Transverse colon (tissue), 4 donors: ENCODE data around the gene SRPK3. TPM values are rescaled to one million over a fixed set of nuclear protein-coding genes. Genes with fewer than 3 reads are reported as not detected.

ENCODE experiments used
- DNase-seq: peaks from one replicate; pipeline ENCODE4 v3.0.0-alpha.2; 2019
- H3K27ac ChIP-seq, 4 donors: fragments of 200-600 bp; sonication (generic); 2 replicates each; pipeline ENCODE4 v1.5.1; 2016 to 2018; ENCODE audit warnings: inconsistent platforms in 4 of 4
- H3K27me3 ChIP-seq: fragments of 200-600 bp; sonication (generic); 2 replicates; pipeline ENCODE4 v1.5.1; 2017; ENCODE audit warnings: inconsistent platforms
- H3K36me3 ChIP-seq, 4 donors: fragments of 200-600 bp; sonication (generic); 2 replicates each; pipeline ENCODE4 v1.5.1; 2017 to 2019; ENCODE audit warnings: inconsistent platforms in 4 of 4
- H3K4me1 ChIP-seq, 4 donors: fragments of 200-600 bp; sonication (generic); 2 replicates each; pipeline ENCODE4 v1.5.1; 2017 to 2020; ENCODE audit warnings: inconsistent platforms in 4 of 4
- H3K4me3 ChIP-seq, 4 donors: fragments of 200-600 bp; sonication (generic); 1 replicate in 1 of 4; 2 replicates in 3 of 4; pipeline versions ENCODE4 v1.5.1 to v1.6.1; 2017 to 2019; ENCODE audit warnings: inconsistent platforms in 4 of 4
- H3K9me3 ChIP-seq, 2 donors: fragments of 200-600 bp; sonication (generic); 2 replicates each; pipeline ENCODE4 v1.5.1; 2017 to 2019; ENCODE audit warnings: inconsistent platforms in 2 of 2
- EP300 ChIP-seq: sonication (generic); formaldehyde crosslinking; IDR thresholded peaks from one replicate; pipeline ENCODE4 v1.6.1; 2017; ENCODE audit warnings: antibody characterized with exemption, low read depth
- POLR2A ChIP-seq: fragments of 450-650 bp; IDR thresholded peaks from one replicate; pipeline ENCODE4 v1.6.1; 2016; ENCODE audit warnings: antibody characterized with exemption, mild to moderate bottlenecking, moderate library complexity
- POLR2AphosphoS5 ChIP-seq, 3 donors: sonication (generic); formaldehyde crosslinking; IDR thresholded peaks; one replicate each; pipeline ENCODE4 v1.6.1; 2016; ENCODE audit warnings: antibody characterized with exemption in 3 of 3
- WGBS, 2 donors: methylation state at CpG; one replicate each; pipeline ENCODE4 v1.1.5; 2018; ENCODE audit warnings: low coverage in 1 of 2; 5-methylcytosine and 5-hydroxymethylcytosine counted together
- in situ Hi-C, 4 donors: fragments of 200-750 bp; cut with MboI; loops; one replicate each; pipeline versions ENCODE4 v1.15.0 to v1.15.1; 2017; ENCODE audit warnings: low sequenced_read_pairs in 3 of 4, low pct_ligation_motif_present in 1 of 4, low pct_unique_long_range_greater_than_20kb in 1 of 4
- intact Hi-C: fragments of 100-400 bp; cut with DNase I; formaldehyde crosslinking; loops from one replicate; pipeline ENCODE4 v1.15.1; 2023; ENCODE audit warnings: low total_unique reads
- total RNA-seq, 4 donors: library from RNA; depleted of rRNA; stranded (reverse); fragments of >200 nt; gene quantifications; one replicate each; pipeline ENCODE4 v1.1.0, GENCODE V29; 2016
- TF ChIP-seq, protein P1 (sequence below), 5 experiments: fragments of 200-600 bp in 3 of 5; fragments of 450-650 bp in 2 of 5; sonication (generic) in 3 of 5; IDR thresholded peaks; 1 replicate in 2 of 5; 2 replicates in 3 of 5; pipeline ENCODE4 v1.5.1; 2016 to 2017; ENCODE audit warnings: antibody characterized with exemption in 5 of 5, inconsistent platforms in 3 of 5, mild to moderate bottlenecking in 2 of 5, moderate library complexity in 1 of 5

The SRPK3 gene
- total RNA-seq, 4 donors from 2014 or later, result 0.64 to 3.8 (median 1.3) TPM

DNA sequence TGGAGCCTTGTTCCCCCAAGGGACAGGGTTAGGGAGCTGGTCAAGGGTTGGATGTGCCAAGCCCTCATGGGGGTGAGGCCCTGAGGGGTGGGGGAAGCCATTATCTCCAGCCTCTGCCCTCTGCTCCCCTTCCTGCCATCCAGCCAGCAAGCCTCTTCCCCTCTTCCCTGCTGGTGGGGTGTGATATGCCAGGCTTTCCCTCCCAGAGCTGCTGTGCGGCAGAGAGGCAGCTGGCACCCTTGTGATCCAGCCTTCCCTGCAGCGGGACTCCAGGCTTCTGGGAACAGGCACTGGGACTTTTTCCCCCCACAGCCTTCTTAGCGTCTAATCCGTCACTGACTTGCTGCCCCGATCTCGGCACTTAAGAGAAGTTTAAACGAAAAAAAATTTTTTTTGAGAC is 19.9 kb downstream of the SRPK3 start:
- DNase-seq, result no peak
- intact Hi-C loops (no loop called here), in situ Hi-C loops (loop anchor here in 1 of 4 donors (25.0 kb wide), 1 partner anchor 112 kb away; the partner anchor contains the start of gene AVPR2)
- H3K36me3 ChIP-seq, result no peaks in the 10 kb centered on the region
- WGBS, 2 donors, result 77% methylated on average over 7 of the region's 7 CpGs; no CpG with 5 or more reads in 1 of the 2 donors
- H3K27ac ChIP-seq, result no peak overlapping the region
- H3K9me3 ChIP-seq, result no peaks in the 10 kb centered on the region
- TF ChIP-seq, protein P1, sequence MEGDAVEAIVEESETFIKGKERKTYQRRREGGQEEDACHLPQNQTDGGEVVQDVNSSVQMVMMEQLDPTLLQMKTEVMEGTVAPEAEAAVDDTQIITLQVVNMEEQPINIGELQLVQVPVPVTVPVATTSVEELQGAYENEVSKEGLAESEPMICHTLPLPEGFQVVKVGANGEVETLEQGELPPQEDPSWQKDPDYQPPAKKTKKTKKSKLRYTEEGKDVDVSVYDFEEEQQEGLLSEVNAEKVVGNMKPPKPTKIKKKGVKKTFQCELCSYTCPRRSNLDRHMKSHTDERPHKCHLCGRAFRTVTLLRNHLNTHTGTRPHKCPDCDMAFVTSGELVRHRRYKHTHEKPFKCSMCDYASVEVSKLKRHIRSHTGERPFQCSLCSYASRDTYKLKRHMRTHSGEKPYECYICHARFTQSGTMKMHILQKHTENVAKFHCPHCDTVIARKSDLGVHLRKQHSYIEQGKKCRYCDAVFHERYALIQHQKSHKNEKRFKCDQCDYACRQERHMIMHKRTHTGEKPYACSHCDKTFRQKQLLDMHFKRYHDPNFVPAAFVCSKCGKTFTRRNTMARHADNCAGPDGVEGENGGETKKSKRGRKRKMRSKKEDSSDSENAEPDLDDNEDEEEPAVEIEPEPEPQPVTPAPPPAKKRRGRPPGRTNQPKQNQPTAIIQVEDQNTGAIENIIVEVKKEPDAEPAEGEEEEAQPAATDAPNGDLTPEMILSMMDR (IDR thresholded peaks at IDR 0.05), result no peak
- no peak for TF ChIP-seq POLR2AphosphoS5 (IDR thresholded peaks at IDR 0.05)
- TF ChIP-seq EP300, result no peak
- TF ChIP-seq POLR2A, result no peak
- H3K27me3 ChIP-seq, result no peaks in the 10 kb centered on the region
- no peak overlapping the region for H3K4me3 ChIP-seq
- H3K4me1 ChIP-seq, result peaks cover 0 to 8% (median 6%) of the 10 kb centered on the region in 4 donors

DNA sequence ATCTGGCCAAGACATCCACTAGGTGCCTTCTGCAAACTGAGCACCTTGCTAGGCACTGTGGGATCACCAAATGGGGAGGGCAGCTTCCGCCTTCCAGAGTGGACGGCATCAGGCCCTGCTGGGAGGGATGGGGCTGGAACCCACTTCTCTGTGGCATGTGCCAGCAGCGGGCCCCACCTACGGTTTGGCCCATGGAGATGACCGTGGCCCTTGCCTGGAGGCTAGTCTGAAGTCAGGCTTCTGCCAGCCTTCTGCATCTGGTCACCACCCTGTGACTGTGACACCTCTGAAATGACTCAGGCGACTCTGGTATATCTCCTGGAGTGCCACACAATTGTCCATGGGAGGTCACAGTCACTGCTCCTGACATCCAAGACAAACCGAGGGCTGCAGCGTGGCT is 20.8 kb downstream of the SRPK3 start:
- Histone ChIP-seq H3K9me3 (no peaks in the 10 kb centered on the region), H3K36me3 (no peaks in the 10 kb centered on the region), H3K27me3 (no peaks in the 10 kb centered on the region), H3K27ac (no peak overlapping the region), H3K4me1 (no peaks in the 10 kb centered on the region), H3K4me3 (no peak overlapping the region)
- in situ Hi-C loops, result loop anchor here in 1 of 4 donors (25.0 kb wide), 1 partner anchor 111 kb away; the partner anchor contains the start of gene AVPR2
- DNase-seq, result no peak
- TF ChIP-seq POLR2AphosphoS5 (IDR thresholded peaks at IDR 0.05), result no peak
- no peak for TF ChIP-seq EP300
- TF ChIP-seq, protein P1 (IDR thresholded peaks at IDR 0.05), result no peak
- no peak for TF ChIP-seq POLR2A
- intact Hi-C loops, result no loop called here
- 80% methylated on average over 4 of the region's 8 CpGs; no CpG with 5 or more reads in 1 of the 2 donors for WGBS, 2 donors

DNA sequence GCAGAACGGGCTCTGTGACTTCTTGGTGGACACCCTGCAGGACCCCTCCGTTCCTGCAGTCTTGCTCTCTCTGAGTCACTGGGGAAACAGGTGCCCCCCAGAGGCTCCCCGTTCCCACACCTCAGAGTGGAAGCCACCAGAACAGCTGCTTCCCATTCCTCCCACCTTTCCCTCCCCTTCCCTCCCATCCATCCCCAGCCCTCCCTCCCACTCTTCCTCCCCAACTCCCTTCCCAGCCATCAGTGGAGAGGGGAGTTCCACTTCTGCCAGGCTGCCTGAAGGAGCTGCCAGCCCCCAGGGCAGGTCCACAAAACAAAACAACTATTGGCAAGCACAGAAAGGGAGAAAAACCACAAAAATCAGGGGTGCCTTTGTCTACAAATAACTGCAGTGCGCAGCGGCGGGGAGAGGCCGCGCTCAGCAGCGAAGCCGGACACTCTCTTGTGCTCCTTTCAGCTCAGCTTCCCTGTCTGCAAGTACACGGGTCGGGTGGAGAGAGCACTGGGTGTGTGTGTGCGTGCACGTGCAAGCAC is 21.7 kb downstream of the SRPK3 start:
- no peaks in the 10 kb centered on the region for H3K9me3 ChIP-seq
- 70% methylated on average over 14 of the region's 14 CpGs; no CpG with 5 or more reads in 1 of the 2 donors for WGBS, 2 donors
- in situ Hi-C loops, result loop anchor here in 1 of 4 donors (25.0 kb wide), 1 partner anchor 110 kb away; the partner anchor contains the start of gene AVPR2

More for the DNA sequence above, 21.7 kb downstream of the SRPK3 start:
- Histone ChIP-seq H3K4me1 (no peaks in the 10 kb centered on the region), H3K36me3 (no peaks in the 10 kb centered on the region), H3K4me3 (no peak overlapping the region), H3K27ac (no peak overlapping the region), H3K27me3 (no peaks in the 10 kb centered on the region)
- intact Hi-C loops, result no loop called here
- TF ChIP-seq, protein P1 (IDR thresholded peaks at IDR 0.05), result no peak
- TF ChIP-seq EP300 (no peak), POLR2AphosphoS5 (IDR thresholded peaks at IDR 0.05) (no peak), POLR2A (no peak)
- DNase-seq, result no peak
